Tibial nerve (tissue), 4 donors: Measurements from ENCODE around the gene CRYGD.

Experiments
- EP300 ChIP-seq, 2 donors: sonication (generic); formaldehyde crosslinking; IDR thresholded peaks; one replicate each; pipeline ENCODE4 v1.6.1; 2017; ENCODE audit warnings: antibody characterized with exemption in 2 of 2, mild to moderate bottlenecking in 1 of 2
- POLR2A ChIP-seq, 2 donors: fragments of 450-650 bp; IDR thresholded peaks; one replicate each; pipeline ENCODE4 v1.6.1; 2017; ENCODE audit warnings: antibody characterized with exemption in 2 of 2, mild to moderate bottlenecking in 2 of 2, moderate library complexity in 2 of 2
- TF ChIP-seq, protein P1 (sequence below), 5 experiments: fragments of 200-600 bp in 3 of 5; fragments of 450-650 bp in 2 of 5; sonication (generic) in 3 of 5; IDR thresholded peaks; one replicate each; pipeline ENCODE4 v1.5.1; 2016 to 2019; ENCODE audit warnings: antibody characterized with exemption in 5 of 5, mild to moderate bottlenecking in 3 of 5, moderate library complexity in 2 of 5

DNA sequence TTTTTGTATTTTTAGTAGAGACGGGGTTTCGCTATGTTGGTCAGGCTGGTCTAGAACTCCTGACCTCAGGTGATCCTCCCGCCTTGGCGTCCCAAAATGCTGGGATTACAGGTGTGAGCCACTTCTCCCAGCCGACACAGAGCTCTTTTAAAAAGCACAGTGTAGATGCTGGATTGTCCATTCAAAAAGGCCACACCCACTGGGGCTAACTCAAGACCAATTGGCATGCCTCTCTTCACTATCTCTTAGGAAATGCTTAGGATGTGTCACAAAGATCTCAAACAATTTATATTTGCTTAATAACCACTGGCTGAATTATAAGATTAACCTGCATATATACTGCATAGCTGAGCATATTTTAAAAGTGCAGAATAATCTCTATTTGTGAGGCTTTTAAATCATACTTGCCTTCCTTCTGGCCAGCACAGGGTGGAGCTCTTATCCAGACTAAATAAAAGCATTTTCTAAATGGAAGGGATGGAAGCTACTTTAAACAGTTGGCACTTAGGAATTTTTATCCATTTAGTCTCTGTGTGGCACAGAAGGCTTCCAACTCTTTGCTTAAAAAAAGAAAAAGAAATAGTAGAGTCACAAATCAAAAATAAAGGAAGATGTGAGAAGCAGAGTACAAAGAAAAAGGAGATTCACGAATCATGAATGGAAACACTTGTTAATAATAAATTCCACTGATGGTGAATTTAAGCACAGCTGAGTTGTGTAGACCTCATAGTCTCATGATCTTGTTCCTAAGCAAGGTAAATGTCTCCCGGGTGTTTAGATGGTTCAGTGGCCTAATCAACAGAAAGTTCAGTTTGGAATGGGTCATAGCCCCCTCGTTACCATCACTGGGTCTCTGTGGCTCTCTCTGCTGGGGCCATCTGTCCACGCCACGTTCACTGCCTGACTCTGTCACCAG, 22.4 kb downstream of the CRYGD start:
- TF ChIP-seq, protein P1, sequence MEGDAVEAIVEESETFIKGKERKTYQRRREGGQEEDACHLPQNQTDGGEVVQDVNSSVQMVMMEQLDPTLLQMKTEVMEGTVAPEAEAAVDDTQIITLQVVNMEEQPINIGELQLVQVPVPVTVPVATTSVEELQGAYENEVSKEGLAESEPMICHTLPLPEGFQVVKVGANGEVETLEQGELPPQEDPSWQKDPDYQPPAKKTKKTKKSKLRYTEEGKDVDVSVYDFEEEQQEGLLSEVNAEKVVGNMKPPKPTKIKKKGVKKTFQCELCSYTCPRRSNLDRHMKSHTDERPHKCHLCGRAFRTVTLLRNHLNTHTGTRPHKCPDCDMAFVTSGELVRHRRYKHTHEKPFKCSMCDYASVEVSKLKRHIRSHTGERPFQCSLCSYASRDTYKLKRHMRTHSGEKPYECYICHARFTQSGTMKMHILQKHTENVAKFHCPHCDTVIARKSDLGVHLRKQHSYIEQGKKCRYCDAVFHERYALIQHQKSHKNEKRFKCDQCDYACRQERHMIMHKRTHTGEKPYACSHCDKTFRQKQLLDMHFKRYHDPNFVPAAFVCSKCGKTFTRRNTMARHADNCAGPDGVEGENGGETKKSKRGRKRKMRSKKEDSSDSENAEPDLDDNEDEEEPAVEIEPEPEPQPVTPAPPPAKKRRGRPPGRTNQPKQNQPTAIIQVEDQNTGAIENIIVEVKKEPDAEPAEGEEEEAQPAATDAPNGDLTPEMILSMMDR (IDR thresholded peaks at IDR 0.05), result no peak
- TF ChIP-seq EP300 (IDR thresholded peaks at IDR 0.05), result no peak
- no peak for TF ChIP-seq POLR2A (IDR thresholded peaks at IDR 0.05)
